Retinal pigment epithelial cell (primary cell): ENCODE data around the gene GCK.

Source experiments
- DNase-seq: peaks from one replicate; pipeline ENCODE4 v3.0.0-alpha.2; 2010; ENCODE audit warnings: low read depth
- H3K4me3 ChIP-seq: 2 replicates; pipeline ENCODE4 v1.5.1; 2011; ENCODE audit warnings: mild to moderate bottlenecking, low read length, control low read depth, moderate library complexity
- CTCF ChIP-seq: conservative IDR thresholded peaks from 2 replicates; pipeline ENCODE4 v1.5.1; 2011; ENCODE audit warnings: low read depth, low read length, control low read depth, inconsistent platforms

Gene GCK

GRCh38 chr7:44140341-44140740, 48.9 kb downstream of the GCK start:
- H3K4me3 ChIP-seq: no peak overlapping the region
- DNase-seq: no peak
- no peak for TF ChIP-seq CTCF

GRCh38 chr7:44139311-44140010, 49.8 kb downstream of the GCK start:
- no peak for TF ChIP-seq CTCF
- H3K4me3 ChIP-seq: no peak overlapping the region
- no peak for DNase-seq

- no peak for TF ChIP-seq CTCF
- H3K4me3 ChIP-seq: no peak overlapping the region
- no peak for DNase-seq
Measured at GRCh38 chr7:44138698-44139097, 50.5 kb downstream of the GCK start.

- TF ChIP-seq CTCF: no peak
- no peak for DNase-seq
- H3K4me3 ChIP-seq: no peak overlapping the region
Measured at GRCh38 chr7:44136731-44137130, 52.5 kb downstream of the GCK start.

GRCh38 chr7:44134943-44135628, 54.2 kb downstream of the GCK start:
- no peak overlapping the region for H3K4me3 ChIP-seq
- no peak for DNase-seq
- no peak for TF ChIP-seq CTCF

- no peak overlapping the region for H3K4me3 ChIP-seq
- DNase-seq: no peak
- TF ChIP-seq CTCF: no peak
Measured at GRCh38 chr7:44133295-44133694, 55.9 kb downstream of the GCK start.

GRCh38 chr7:44132039-44132438, 57.2 kb downstream of the GCK start:
- TF ChIP-seq CTCF: no peak
- DNase-seq: no peak
- no peak overlapping the region for H3K4me3 ChIP-seq
